Mammary epithelial cell (primary cell): ENCODE data around the gene INHBE.

Experiments used
- EZH2 ChIP-seq: IDR thresholded peaks from 2 replicates; pipeline ENCODE4 v1.6.1; 2012; ENCODE audit warnings: low read length, inconsistent platforms, borderline replicate concordance
- TF ChIP-seq, protein P1 (sequence below), 2 donors: IDR thresholded peaks in 1 of 2; conservative IDR thresholded peaks in 1 of 2; 2 replicates each; pipeline ENCODE4 v1.5.1; 2011 to 2012; ENCODE audit warnings: inconsistent platforms in 2 of 2, low read length in 2 of 2, mild to moderate bottlenecking in 2 of 2, control low read depth in 1 of 2, low read depth in 1 of 2; ENCODE audit not compliant: insufficient read depth in 1 of 2; ENCODE audit errors: extremely low read depth in 1 of 2

GRCh38 chr12:57456737-57457490 is 1.8 kb downstream of the INHBE start:
- TF ChIP-seq, protein P1, sequence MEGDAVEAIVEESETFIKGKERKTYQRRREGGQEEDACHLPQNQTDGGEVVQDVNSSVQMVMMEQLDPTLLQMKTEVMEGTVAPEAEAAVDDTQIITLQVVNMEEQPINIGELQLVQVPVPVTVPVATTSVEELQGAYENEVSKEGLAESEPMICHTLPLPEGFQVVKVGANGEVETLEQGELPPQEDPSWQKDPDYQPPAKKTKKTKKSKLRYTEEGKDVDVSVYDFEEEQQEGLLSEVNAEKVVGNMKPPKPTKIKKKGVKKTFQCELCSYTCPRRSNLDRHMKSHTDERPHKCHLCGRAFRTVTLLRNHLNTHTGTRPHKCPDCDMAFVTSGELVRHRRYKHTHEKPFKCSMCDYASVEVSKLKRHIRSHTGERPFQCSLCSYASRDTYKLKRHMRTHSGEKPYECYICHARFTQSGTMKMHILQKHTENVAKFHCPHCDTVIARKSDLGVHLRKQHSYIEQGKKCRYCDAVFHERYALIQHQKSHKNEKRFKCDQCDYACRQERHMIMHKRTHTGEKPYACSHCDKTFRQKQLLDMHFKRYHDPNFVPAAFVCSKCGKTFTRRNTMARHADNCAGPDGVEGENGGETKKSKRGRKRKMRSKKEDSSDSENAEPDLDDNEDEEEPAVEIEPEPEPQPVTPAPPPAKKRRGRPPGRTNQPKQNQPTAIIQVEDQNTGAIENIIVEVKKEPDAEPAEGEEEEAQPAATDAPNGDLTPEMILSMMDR (conservative IDR thresholded peaks at IDR 0.05 in 1 of 2, IDR thresholded peaks at IDR 0.05 in 1 of 2; ENCODE audit: extremely low read depth in 1 of 2, insufficient read depth in 1 of 2, low read depth in 1 of 2, low read length in 2 of 2), result no peak
- no peak for TF ChIP-seq EZH2
